Lung (tissue), 12 donors: ENCODE measurements around the gene KIRREL1. TPM values are rescaled to one million over a fixed set of nuclear protein-coding genes. Genes with fewer than 3 reads are reported as not detected.

Experiments
- ATAC-seq: fragments of 200-7000 bp; cut with Tn5 transposase; one replicate; pipeline ENCODE4 v1.9.1; 2020; ENCODE audit warnings: moderate number of reproducible peaks; ENCODE audit not compliant: insufficient read depth, low FRiP score
- DNase-seq, 3 donors: peaks; one replicate each; pipeline ENCODE4 v3.0.0-alpha.2; 2013 to 2017
- H3K27ac ChIP-seq, 2 donors: one replicate each; pipeline ENCODE4 v1.5.1; 2013; ENCODE audit warnings: mild to moderate bottlenecking in 2 of 2, moderate library complexity in 2 of 2, control low read depth in 1 of 2, inconsistent platforms in 1 of 2, low read depth in 1 of 2, low read length in 1 of 2
- H3K27me3 ChIP-seq, 3 donors: one replicate each; pipeline ENCODE4 v1.5.1; 2013; ENCODE audit warnings: low read length in 2 of 3; ENCODE audit not compliant: control insufficient read depth in 3 of 3, insufficient read depth in 3 of 3
- H3K36me3 ChIP-seq, 4 donors: one replicate each; pipeline ENCODE4 v1.5.1; 2013; ENCODE audit warnings: low read length in 4 of 4, mild to moderate bottlenecking in 1 of 4, moderate library complexity in 1 of 4; ENCODE audit not compliant: control insufficient read depth in 4 of 4, insufficient read depth in 4 of 4
- H3K4me1 ChIP-seq, 5 donors: one replicate each; pipeline ENCODE4 v1.5.1; 2013; ENCODE audit warnings: low read length in 5 of 5, mild to moderate bottlenecking in 2 of 5, moderate library complexity in 1 of 5; ENCODE audit not compliant: control insufficient read depth in 5 of 5, insufficient read depth in 5 of 5
- H3K4me3 ChIP-seq: one replicate; pipeline ENCODE4 v1.5.1; 2013; ENCODE audit warnings: mild to moderate bottlenecking, control low read depth, moderate library complexity
- H3K9ac ChIP-seq, 2 donors: one replicate each; pipeline ENCODE4 v1.5.1; 2013; ENCODE audit warnings: low read length in 2 of 2, control low read depth in 1 of 2; ENCODE audit not compliant: insufficient read depth in 1 of 2
- H3K9me3 ChIP-seq, 4 donors: one replicate each; pipeline ENCODE4 v1.5.1; 2013; ENCODE audit warnings: low read length in 3 of 4, mild to moderate bottlenecking in 1 of 4, moderate library complexity in 1 of 4; ENCODE audit not compliant: control insufficient read depth in 4 of 4, insufficient read depth in 3 of 4
- CTCF ChIP-seq: IDR thresholded peaks from 2 replicates; pipeline ENCODE4 v1.5.1; 2012; ENCODE audit warnings: mild to moderate bottlenecking; ENCODE audit errors: control extremely low read depth, extremely low read depth
- WGBS, 2 donors: extraction: QIAGEN DNeasy Blood & Tissue Kit; methylation state at CpG; one replicate each; pipeline ENCODE4 v1.1.7; 2013; 5-methylcytosine and 5-hydroxymethylcytosine counted together
- polyA plus RNA-seq, 2 donors: library from polyadenylated mRNA; stranded (reverse); fragments of 200-250 nt; gene quantifications; one replicate each; pipeline ENCODE4 v1.2.1, GENCODE V29; 2013
- total RNA-seq, 2 donors: library from RNA; depleted of rRNA in 1 of 2; stranded (reverse); fragments of >200 nt in 1 of 2; gene quantifications; one replicate each; pipeline ENCODE4 v1.2.1, GENCODE V29; 2014 to 2021
- donor health status: control.
- donor health status: control.
- donor health status: Bipolar disorder and iron deficiency.
- donor health status: healthy.
- donor health status: DM: yes; HTN: yes; CAD: no.

KIRREL1 gene
- total and polyA plus RNA-seq, 4 donors: 7.5 to 41.8 (median 26.5) TPM

GRCh38 chr1:158026651-158027050, 33.2 kb downstream of the KIRREL1 start:
- ATAC-seq: no peak
- H3K9ac ChIP-seq: no peak overlapping the region
- 91 to 100% methylated on average over 1 of the region's 1 CpG for WGBS, 2 donors
- H3K4me3 ChIP-seq: no peak overlapping the region
- H3K36me3 ChIP-seq: peaks cover 0 to 10% (median 3%) of the 10 kb centered on the region in 4 donors
- H3K9me3 ChIP-seq: no peaks in the 10 kb centered on the region
- TF ChIP-seq CTCF: no peak
- H3K27ac ChIP-seq: no peak overlapping the region
- H3K27me3 ChIP-seq: no peaks in the 10 kb centered on the region
- peaks cover 0 to 32% (median 14%) of the 10 kb centered on the region in 5 donors for H3K4me1 ChIP-seq
- no peak for DNase-seq

- H3K4me3 ChIP-seq: no peak overlapping the region
- peaks cover 0 to 10% (median 3%) of the 10 kb centered on the region in 4 donors for H3K36me3 ChIP-seq
- H3K27ac ChIP-seq: no peak overlapping the region
- H3K4me1 ChIP-seq: peaks cover 0 to 28% (median 14%) of the 10 kb centered on the region in 5 donors
- DNase-seq (no peak), ATAC-seq (no peak)
- no peaks in the 10 kb centered on the region for H3K9me3 ChIP-seq
- no peak for TF ChIP-seq CTCF
- no peaks in the 10 kb centered on the region for H3K27me3 ChIP-seq
- no peak overlapping the region for H3K9ac ChIP-seq
- WGBS, 2 donors: 77 to 88% methylated on average over 2 of the region's 2 CpGs
These were observed 34.1 kb downstream of the KIRREL1 start for GRCh38 chr1:158027508-158027907.

- no peak for TF ChIP-seq CTCF
- ATAC-seq (no peak), DNase-seq (no peak)
- H3K9me3 ChIP-seq: no peaks in the 10 kb centered on the region
- H3K27me3 ChIP-seq: no peaks in the 10 kb centered on the region
- H3K4me3 ChIP-seq: no peak overlapping the region
- WGBS, 2 donors: 45 to 56% methylated on average over 4 of the region's 4 CpGs
- H3K9ac ChIP-seq: no peak overlapping the region
- H3K36me3 ChIP-seq: peaks cover 0 to 10% (median 3%) of the 10 kb centered on the region in 4 donors
- peaks cover 0 to 19% (median 6%) of the 10 kb centered on the region in 5 donors for H3K4me1 ChIP-seq
- H3K27ac ChIP-seq: no peak overlapping the region
These were observed 35.5 kb downstream of the KIRREL1 start for GRCh38 chr1:158028969-158029368.

GRCh38 chr1:158035014-158035413, 41.6 kb downstream of the KIRREL1 start:
- Histone ChIP-seq H3K4me1 (peaks cover 0 to 23% (median 5%) of the 10 kb centered on the region in 5 donors), H3K27ac (no peak overlapping the region), H3K36me3 (peaks cover 0 to 9% (median 3%) of the 10 kb centered on the region in 4 donors), H3K4me3 (no peak overlapping the region), H3K9me3 (no peaks in the 10 kb centered on the region), H3K27me3 (no peaks in the 10 kb centered on the region), H3K9ac (no peak overlapping the region)
- no peak for ATAC-seq
- 84% methylated on average over 3 of the region's 3 CpGs for WGBS, 2 donors
- no peak for TF ChIP-seq CTCF
- DNase-seq: no peak
